Measurements from ENCODE around the gene GPR50.

GPR50 gene

GRCh38 chrX:151176231-151176750, at the start of gene GPR50:
Gene GPR50, plus strand, starts transcription at chrX:151176584. Its CDS starts 138 bp downstream, at chrX:151176722.
- DNase-seq: no peak

GRCh38 chrX:151132531-151132930, 43.9 kb upstream of the GPR50 start:
- DNase-seq: no peak

GRCh38 chrX:151151665-151152267, 24.6 kb upstream of the GPR50 start:
- DNase-seq: no peak

- no peak for DNase-seq
Observed at GRCh38 chrX:151153086-151153485, 23.3 kb upstream of the GPR50 start.

GRCh38 chrX:151153667-151154066, 22.7 kb upstream of the GPR50 start:
- no peak for DNase-seq

GRCh38 chrX:151155234-151155633, 21.1 kb upstream of the GPR50 start:
- DNase-seq: no peak

GRCh38 chrX:151161690-151162089, 14.7 kb upstream of the GPR50 start:
- no peak for DNase-seq

GRCh38 chrX:151167791-151168345, 8.5 kb upstream of the GPR50 start:
- no peak for DNase-seq

GRCh38 chrX:151169783-151170182, 6.6 kb upstream of the GPR50 start:
- DNase-seq: no peak

- no peak for DNase-seq
Observed at GRCh38 chrX:151174581-151175282, 1.7 kb upstream of the GPR50 start.

GRCh38 chrX:151175283-151176062, 911 bp upstream of the GPR50 start:
- DNase-seq: no peak

GRCh38 chrX:151177141-151178027, 1.0 kb downstream of the GPR50 start:
- no peak for DNase-seq

GRCh38 chrX:151178746-151179145, 2.4 kb downstream of the GPR50 start:
- no peak for DNase-seq

- no peak for DNase-seq
Observed at GRCh38 chrX:151180400-151180799, 4.0 kb downstream of the GPR50 start.

GRCh38 chrX:151181088-151181487, 4.7 kb downstream of the GPR50 start:
- no peak for DNase-seq

GRCh38 chrX:151183233-151183753, 6.9 kb downstream of the GPR50 start:
- DNase-seq: no peak

GRCh38 chrX:151183912-151184565, 7.7 kb downstream of the GPR50 start:
- no peak for DNase-seq

- no peak for DNase-seq
Observed at GRCh38 chrX:151184705-151185104, 8.3 kb downstream of the GPR50 start.

GRCh38 chrX:151206871-151207270, 30.5 kb downstream of the GPR50 start:
- DNase-seq: no peak

- DNase-seq: no peak
Observed at GRCh38 chrX:151225843-151226242, 49.5 kb downstream of the GPR50 start.

- DNase-seq: no peak
Observed at GRCh38 chrX:151226941-151227340, 50.6 kb downstream of the GPR50 start.

- DNase-seq: no peak
Observed at GRCh38 chrX:151227627-151228026, 51.2 kb downstream of the GPR50 start.

Data from CD4-positive, alpha-beta T cell treated with Interferon gamma for 1 hour (primary cell).